Prostate gland (tissue), 2 donors: ENCODE data around the gene SFI1. TPM values are rescaled to one million over a fixed set of nuclear protein-coding genes. Genes with fewer than 3 reads are reported as not detected.

Source experiments
- DNase-seq: peaks from one replicate; pipeline ENCODE4 v3.0.0-alpha.2; 2019; ENCODE audit warnings: low spot score
- H3K27ac ChIP-seq, 2 donors: fragments of 200-600 bp; sonication (generic); 2 replicates each; pipeline ENCODE4 v1.5.1; 2017 to 2019
- H3K27me3 ChIP-seq: fragments of 200-600 bp; sonication (generic); replicated peaks from 2 replicates; pipeline ENCODE4 v1.5.1; 2019; ENCODE audit not compliant: insufficient read depth
- H3K36me3 ChIP-seq, 2 donors: fragments of 200-600 bp; sonication (generic); 1 replicate in 1 of 2; 2 replicates in 1 of 2; pipeline versions ENCODE4 v1.5.1 to v1.8.1; 2017 to 2019
- H3K4me1 ChIP-seq: fragments of 200-600 bp; sonication (generic); replicated peaks from 2 replicates; pipeline ENCODE4 v1.5.1; 2019
- H3K4me3 ChIP-seq, 2 donors: fragments of 200-600 bp; sonication (generic); 2 replicates each; pipeline ENCODE4 v1.5.1; 2017 to 2019
- H3K9me3 ChIP-seq: fragments of 200-600 bp; sonication (generic); 2 replicates; pipeline ENCODE4 v1.5.1; 2017
- CTCF ChIP-seq, 4 experiments: fragments of 200-600 bp in 2 of 4; fragments of 450-650 bp in 2 of 4; sonication (generic) in 2 of 4; IDR thresholded peaks; 1 replicate in 3 of 4; 2 replicates in 1 of 4; pipeline ENCODE4 v1.5.1; 2016 to 2019; ENCODE audit warnings: antibody characterized with exemption in 4 of 4, mild to moderate bottlenecking in 2 of 4, moderate library complexity in 2 of 4
- POLR2A ChIP-seq: fragments of 450-650 bp; IDR thresholded peaks from one replicate; pipeline ENCODE4 v1.6.1; 2016; ENCODE audit warnings: antibody characterized with exemption, mild to moderate bottlenecking
- POLR2AphosphoS5 ChIP-seq: sonication (generic); formaldehyde crosslinking; IDR thresholded peaks from one replicate; pipeline ENCODE4 v1.6.1; 2017; ENCODE audit warnings: antibody characterized with exemption
- WGBS: methylation state at CpG from one replicate; pipeline ENCODE4 v1.1.5; 2018; 5-methylcytosine and 5-hydroxymethylcytosine counted together
- intact Hi-C: fragments of 100-400 bp; cut with DNase I; formaldehyde crosslinking; loops from one replicate; pipeline ENCODE4 v1.14.2; 2022
- total RNA-seq, 2 donors: library from RNA; depleted of rRNA; stranded (reverse); fragments of >200 nt; gene quantifications; one replicate each; pipeline ENCODE4 v1.1.0, GENCODE V29; 2016

SFI1 gene
- total RNA-seq, 2 donors from 2014 or later, result 21.5 to 68.8 TPM

- WGBS, result 64% methylated on average over 13 of the region's 13 CpGs
- TF ChIP-seq POLR2AphosphoS5 (peak; percentile 36), CTCF (IDR thresholded peaks at IDR 0.05) (no peak)
- no peaks in the 10 kb centered on the region for H3K9me3 ChIP-seq
- no peak overlapping the region for H3K4me3 ChIP-seq
- DNase-seq, result peak; percentile 41
- H3K36me3 ChIP-seq, result no peaks in the 10 kb centered on the region
- no peaks in the 10 kb centered on the region for H3K4me1 ChIP-seq
- no peaks in the 10 kb centered on the region for H3K27me3 ChIP-seq
- intact Hi-C loops, result loop anchor here (10.0 kb wide), 1 partner anchor 191 kb away; no protein-coding TSS in a partner anchor
- H3K27ac ChIP-seq, result no peak overlapping the region
Observed at GRCh38 chr22:31635638-31636306, 139.4 kb downstream of the SFI1 start.

DNA sequence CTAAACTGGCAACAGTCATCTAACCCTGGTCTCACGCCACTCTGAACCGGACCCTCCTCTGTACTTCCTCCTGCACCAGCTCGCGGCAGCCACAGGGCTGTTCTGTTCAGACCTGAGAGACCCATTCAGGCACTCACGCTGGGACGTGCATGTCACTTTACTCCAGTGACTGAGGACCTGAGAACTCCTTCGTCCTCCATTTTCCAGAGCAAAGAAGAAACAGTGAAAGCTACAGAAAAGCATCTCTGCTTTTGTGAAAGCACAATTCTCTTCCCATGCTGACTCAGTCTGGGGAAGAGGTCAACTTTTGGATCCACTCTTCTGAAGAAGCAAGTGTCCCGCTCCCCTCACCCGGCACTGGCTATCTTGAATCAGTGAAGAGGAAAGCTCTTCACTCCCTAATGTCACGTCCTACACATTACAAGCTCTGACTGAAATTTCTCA, 141.1 kb downstream of the SFI1 start:
- Histone ChIP-seq H3K27ac (no peak overlapping the region), H3K36me3 (no peaks in the 10 kb centered on the region), H3K4me1 (no peaks in the 10 kb centered on the region), H3K27me3 (no peaks in the 10 kb centered on the region), H3K9me3 (no peaks in the 10 kb centered on the region), H3K4me3 (no peak overlapping the region)
- no peak for DNase-seq
- 72% methylated on average over 10 of the region's 10 CpGs for WGBS
- TF ChIP-seq CTCF (IDR thresholded peaks at IDR 0.05), result no peak
- TF ChIP-seq POLR2AphosphoS5, result no peak
- no peak for TF ChIP-seq POLR2A
- intact Hi-C loops, result loop anchor here (10.0 kb wide), 1 partner anchor 193 kb away; no protein-coding TSS in a partner anchor

- Histone ChIP-seq H3K9me3 (no peaks in the 10 kb centered on the region), H3K4me1 (no peaks in the 10 kb centered on the region), H3K4me3 (peak overlapping the region in 1 of 2 donors; percentile 3), H3K27ac (no peak overlapping the region), H3K36me3 (no peaks in the 10 kb centered on the region), H3K27me3 (no peaks in the 10 kb centered on the region)
- DNase-seq, result no peak
- WGBS, result 70% methylated on average over 15 of the region's 15 CpGs
- TF ChIP-seq CTCF (IDR thresholded peaks at IDR 0.05) (no peak), POLR2A (no peak), POLR2AphosphoS5 (no peak)
- intact Hi-C loops, result loop anchor here (10.0 kb wide), 1 partner anchor 193 kb away; no protein-coding TSS in a partner anchor
Observed at GRCh38 chr22:31637891-31638618, 141.7 kb downstream of the SFI1 start.

DNA sequence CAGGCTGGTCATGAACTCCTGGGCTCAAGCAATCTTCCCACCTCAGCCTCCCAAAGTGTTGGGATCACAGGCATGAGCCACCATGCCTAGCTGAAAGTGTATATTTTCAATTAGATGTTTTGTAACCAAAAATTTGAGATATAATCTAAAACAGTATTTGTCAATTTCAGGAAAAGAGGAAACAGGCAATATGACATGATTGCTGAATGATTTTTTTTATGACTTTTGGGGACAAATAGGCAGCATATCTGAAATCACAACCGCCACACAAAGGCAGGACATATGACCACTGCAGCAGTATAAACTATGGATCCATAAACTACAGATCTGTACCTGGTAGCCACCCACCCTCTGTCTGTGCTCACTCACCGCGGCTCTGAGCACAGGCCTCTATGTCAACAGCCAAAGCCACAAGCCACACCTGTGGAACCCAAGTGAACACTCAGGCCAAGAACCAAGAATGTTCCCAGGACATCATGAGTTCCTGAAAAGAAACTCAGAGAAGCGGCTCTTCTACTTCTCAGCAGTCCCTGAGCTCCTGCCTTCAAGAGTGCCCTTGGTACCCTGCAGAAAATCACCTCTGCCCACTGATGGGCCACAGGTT, 143.2 kb downstream of the SFI1 start:
- no peaks in the 10 kb centered on the region for H3K4me1 ChIP-seq
- H3K9me3 ChIP-seq, result no peaks in the 10 kb centered on the region
- no peaks in the 10 kb centered on the region for H3K36me3 ChIP-seq
- WGBS, result 59% methylated on average over 4 of the region's 4 CpGs
- DNase-seq, result no peak
- intact Hi-C loops, result loop anchor here (10.0 kb wide), 1 partner anchor 195 kb away; no protein-coding TSS in a partner anchor
- no peak for TF ChIP-seq POLR2AphosphoS5
- TF ChIP-seq POLR2A, result no peak
- H3K4me3 ChIP-seq, result no peak overlapping the region
- no peak overlapping the region for H3K27ac ChIP-seq
- H3K27me3 ChIP-seq, result no peaks in the 10 kb centered on the region
